NCI-H446 (cell line): ENCODE results near the gene TUBA4A.
"Not testable (repeated sequence)": the region's sequence is repeated elsewhere in the genome, so short reads cannot be mapped to it uniquely, and the experiment has no call there.

Experiments used
- DNase-seq, 2 experiments: peaks; one replicate each; lab custom pipeline; 2025; lab: John Stamatoyannopoulos, UW

The TUBA4A gene

GRCh38 chr2:219210886-219211362, 42.8 kb downstream of the TUBA4A start:
- DNase-seq: no peak

GRCh38 chr2:219210196-219210885, 43.4 kb downstream of the TUBA4A start:
- no peak for DNase-seq

- DNase-seq: no peak
Observed at GRCh38 chr2:219209236-219210195, 44.2 kb downstream of the TUBA4A start.

- peak; percentile 7 to 16 for DNase-seq
Observed at GRCh38 chr2:219207884-219208740, 45.6 kb downstream of the TUBA4A start.

GRCh38 chr2:219207134-219207883, 46.4 kb downstream of the TUBA4A start:
- DNase-seq: no peak

- peak; percentile 86 to 96 for DNase-seq
Observed at GRCh38 chr2:219206328-219207133, 47.2 kb downstream of the TUBA4A start, which contains the start of gene ZFAND2B. TSS of gene ZFAND2B (plus strand) at chr2:219206782. CDS start at chr2:219206988, 206 bp downstream.

GRCh38 chr2:219205981-219206327, 47.8 kb downstream of the TUBA4A start:
- DNase-seq: no peak

GRCh38 chr2:219205165-219205538, 48.6 kb downstream of the TUBA4A start:
- no peak for DNase-seq

- DNase-seq: no peak
Observed at GRCh38 chr2:219204425-219205164, 49.1 kb downstream of the TUBA4A start.

- DNase-seq: not testable (repeated sequence)
Observed at GRCh38 chr2:219201331-219201730, 52.4 kb downstream of the TUBA4A start.

- DNase-seq: not testable (repeated sequence)
Observed at GRCh38 chr2:219200502-219201326, 53.0 kb downstream of the TUBA4A start.
